HEK293 (cell line): Measurements from ENCODE around the gene KIAA1328.

ENCODE experiments used
- CTCF ChIA-PET: fragments of 350-600 bp; formaldehyde crosslinking; extraction: SDS; loops from one replicate; lab custom pipeline; 2021; ENCODE audit warnings: antibody characterized with exemption; lab: Yijun Ruan, JAX
- POLR2A ChIA-PET: fragments of 300-600 bp; formaldehyde crosslinking; extraction: SDS; loops from one replicate; lab custom pipeline; 2020; ENCODE audit warnings: antibody characterized with exemption, inconsistent platforms; lab: Yijun Ruan, JAX
- H3K27ac ChIP-seq: fragments of 200-500 bp; sonication (Bioruptor generic); 2 replicates; pipeline ENCODE4 v1.5.1; 2014; ENCODE audit warnings: low read depth, low read length, control low read depth, inconsistent platforms; ENCODE audit errors: extremely low read depth
- H3K36me3 ChIP-seq, 2 experiments: fragments of 200-500 bp in 1 of 2; sonication (Bioruptor generic) in 1 of 2; 1 replicate in 1 of 2; 2 replicates in 1 of 2; pipeline ENCODE4 v1.5.1; 2014 to 2017; ENCODE audit warnings: inconsistent platforms in 2 of 2, low read length in 2 of 2; ENCODE audit not compliant: control insufficient read depth in 2 of 2, insufficient read depth in 1 of 2
- H3K4me1 ChIP-seq: fragments of 200-500 bp; sonication (Bioruptor generic); 2 replicates; pipeline ENCODE4 v1.5.1; 2014; ENCODE audit warnings: mild to moderate bottlenecking, low read length, inconsistent platforms; ENCODE audit not compliant: control insufficient read depth, insufficient read depth
- H3K4me3 ChIP-seq: 2 replicates; pipeline ENCODE4 v1.5.1; 2011; ENCODE audit warnings: low read depth, mild to moderate bottlenecking, control low read depth, low read length, moderate library complexity
- H3K9me3 ChIP-seq: fragments of 200-500 bp; sonication (Bioruptor generic); 2 replicates; pipeline ENCODE4 v1.5.1; 2014; ENCODE audit warnings: low read depth, low read length, inconsistent platforms; ENCODE audit not compliant: control insufficient read depth, insufficient read depth
- EGR2 ChIP-seq: fragments of 450-650 bp; formaldehyde crosslinking; IDR thresholded peaks from 2 replicates; pipeline ENCODE4 v1.5.1; 2016; ENCODE audit warnings: low read depth, missing biosample characterization, missing genetic modification characterization
- ELK4 ChIP-seq: IDR thresholded peaks from 2 replicates; pipeline ENCODE4 v1.6.1; 2011; ENCODE audit warnings: mild to moderate bottlenecking, low read depth, low read length, borderline replicate concordance
- FEZF1 ChIP-seq: fragments of 450-650 bp; formaldehyde crosslinking; IDR thresholded peaks from 2 replicates; pipeline ENCODE4 v1.5.1; 2016; ENCODE audit warnings: missing biosample characterization, missing genetic modification characterization
- KLF7 ChIP-seq: fragments of 450-650 bp; formaldehyde crosslinking; IDR thresholded peaks from 2 replicates; pipeline ENCODE4 v1.5.1; 2016; ENCODE audit warnings: missing biosample characterization, missing genetic modification characterization, borderline replicate concordance
- OVOL3 ChIP-seq: fragments of 450-650 bp; formaldehyde crosslinking; IDR thresholded peaks from 2 replicates; pipeline ENCODE4 v1.5.1; 2016; ENCODE audit warnings: missing biosample characterization, missing genetic modification characterization
- SALL2 ChIP-seq: fragments of 450-650 bp; formaldehyde crosslinking; IDR thresholded peaks from 2 replicates; pipeline ENCODE4 v1.5.0; 2017; ENCODE audit warnings: missing biosample characterization, mild to moderate bottlenecking, missing genetic modification characterization, borderline replicate concordance
- SP7 ChIP-seq: fragments of 450-650 bp; formaldehyde crosslinking; IDR thresholded peaks from 2 replicates; pipeline ENCODE4 v1.5.1; 2016; ENCODE audit warnings: missing biosample characterization, missing genetic modification characterization
- YY2 ChIP-seq: fragments of 450-650 bp; formaldehyde crosslinking; IDR thresholded peaks from 2 replicates; pipeline ENCODE4 v1.5.1; 2016; ENCODE audit warnings: missing biosample characterization, missing genetic modification characterization
- ZBTB20 ChIP-seq: fragments of 450-650 bp; formaldehyde crosslinking; IDR thresholded peaks from 2 replicates; pipeline ENCODE4 v1.5.1; 2016; ENCODE audit warnings: missing biosample characterization, missing genetic modification characterization
- ZBTB8A ChIP-seq: fragments of 450-650 bp; formaldehyde crosslinking; IDR thresholded peaks from 2 replicates; pipeline ENCODE4 v1.5.1; 2016; ENCODE audit warnings: missing biosample characterization, missing genetic modification characterization
- ZFP41 ChIP-seq: fragments of 450-650 bp; formaldehyde crosslinking; IDR thresholded peaks from 2 replicates; pipeline ENCODE4 v1.5.1; 2016; ENCODE audit warnings: missing biosample characterization, missing genetic modification characterization, borderline replicate concordance
- ZNF10 ChIP-seq: fragments of 450-650 bp; formaldehyde crosslinking; IDR thresholded peaks from 2 replicates; pipeline ENCODE4 v1.5.1; 2017; ENCODE audit warnings: missing biosample characterization, missing genetic modification characterization
- ZNF132 ChIP-seq: fragments of 450-650 bp; formaldehyde crosslinking; IDR thresholded peaks from 2 replicates; pipeline ENCODE4 v1.5.1; 2017; ENCODE audit warnings: missing biosample characterization, missing genetic modification characterization, borderline replicate concordance
- ZNF169 ChIP-seq: fragments of 450-650 bp; formaldehyde crosslinking; IDR thresholded peaks from 2 replicates; pipeline ENCODE4 v1.5.1; 2016; ENCODE audit warnings: missing biosample characterization, missing genetic modification characterization
- ZNF18 ChIP-seq: fragments of 450-650 bp; formaldehyde crosslinking; IDR thresholded peaks from 2 replicates; pipeline ENCODE4 v1.5.1; 2016; ENCODE audit warnings: missing biosample characterization, missing genetic modification characterization
- ZNF184 ChIP-seq: fragments of 450-650 bp; IDR thresholded peaks from 2 replicates; pipeline ENCODE4 v1.5.1; 2018; ENCODE audit warnings: missing biosample characterization, mild to moderate bottlenecking, missing genetic modification characterization
- ZNF221 ChIP-seq: fragments of 450-650 bp; formaldehyde crosslinking; IDR thresholded peaks from 2 replicates; pipeline ENCODE4 v1.5.1; 2017; ENCODE audit warnings: missing biosample characterization, missing genetic modification characterization, borderline replicate concordance
- ZNF292 ChIP-seq: fragments of 450-650 bp; formaldehyde crosslinking; IDR thresholded peaks from 2 replicates; pipeline ENCODE4 v1.5.1; 2016; ENCODE audit warnings: low read depth, missing biosample characterization, missing genetic modification characterization, borderline replicate concordance
- ZNF366 ChIP-seq: fragments of 450-650 bp; formaldehyde crosslinking; conservative IDR thresholded peaks from 2 replicates; pipeline ENCODE4 v1.5.1; 2016; ENCODE audit warnings: missing biosample characterization, missing genetic modification characterization
- ZNF585B ChIP-seq: fragments of 450-650 bp; formaldehyde crosslinking; IDR thresholded peaks from 2 replicates; pipeline ENCODE4 v1.5.1; 2016; ENCODE audit warnings: missing biosample characterization, missing genetic modification characterization
- ZNF600 ChIP-seq: fragments of 450-650 bp; formaldehyde crosslinking; IDR thresholded peaks from 2 replicates; pipeline ENCODE4 v1.5.1; 2016; ENCODE audit warnings: missing biosample characterization, missing genetic modification characterization
- ZNF610 ChIP-seq: fragments of 450-650 bp; formaldehyde crosslinking; IDR thresholded peaks from 2 replicates; pipeline ENCODE4 v1.5.1; 2016; ENCODE audit warnings: missing biosample characterization, missing genetic modification characterization, borderline replicate concordance
- ZNF639 ChIP-seq: fragments of 450-650 bp; formaldehyde crosslinking; IDR thresholded peaks from 2 replicates; pipeline ENCODE4 v1.5.1; 2016; ENCODE audit warnings: missing biosample characterization, missing genetic modification characterization
- ZNF776 ChIP-seq: fragments of 450-650 bp; formaldehyde crosslinking; IDR thresholded peaks from 2 replicates; pipeline ENCODE4 v1.5.0; 2017; ENCODE audit warnings: missing biosample characterization, missing genetic modification characterization, borderline replicate concordance
- ZNF777 ChIP-seq: fragments of 450-650 bp; formaldehyde crosslinking; IDR thresholded peaks from 2 replicates; pipeline ENCODE4 v1.5.1; 2017; ENCODE audit warnings: missing biosample characterization, missing genetic modification characterization, borderline replicate concordance
- ZNF785 ChIP-seq: fragments of 450-650 bp; formaldehyde crosslinking; IDR thresholded peaks from 2 replicates; pipeline ENCODE4 v1.5.1; 2016; ENCODE audit warnings: missing biosample characterization, missing genetic modification characterization
- TF ChIP-seq, protein P1 (sequence below): fragments of 450-650 bp; formaldehyde crosslinking; IDR thresholded peaks from 2 replicates; pipeline ENCODE4 v1.5.1; 2016; ENCODE audit warnings: missing biosample characterization, missing genetic modification characterization

The KIAA1328 gene

GRCh38 chr18:37107748-37108522 is 279.0 kb downstream of the KIAA1328 start (continued):
- no peak for TF ChIP-seq SALL2 (tag by site-specific recombination)
- no peak for TF ChIP-seq ZNF18 (tag by site-specific recombination)
- no peak for TF ChIP-seq ZNF366 (tag by site-specific recombination)
- TF ChIP-seq ZNF585B (tag by site-specific recombination): no peak
- TF ChIP-seq ZNF600 (tag by site-specific recombination): no peak
- no peak for TF ChIP-seq FEZF1 (tag by site-specific recombination)
- TF ChIP-seq ZNF776: no peak
- no peak for TF ChIP-seq ZNF639 (tag by site-specific recombination)
- TF ChIP-seq ELK4: no peak
- TF ChIP-seq ZBTB20 (tag by site-specific recombination): no peak

- no peak overlapping the region for H3K4me3 ChIP-seq
- no peak overlapping the region for H3K27ac ChIP-seq
- TF ChIP-seq SP7 (tag by site-specific recombination): no peak
- TF ChIP-seq ZNF777 (tag by site-specific recombination): no peak
- TF ChIP-seq ZNF132 (tag by site-specific recombination): no peak
- TF ChIP-seq YY2 (tag by site-specific recombination): no peak
- TF ChIP-seq ZNF184: no peak
- no peak for TF ChIP-seq SALL2 (tag by site-specific recombination)
- no peaks in the 10 kb centered on the region for H3K36me3 ChIP-seq
- H3K4me1 ChIP-seq: no peaks in the 10 kb centered on the region
- ChIA-PET POLR2A (no interaction called here), CTCF (no interaction called here)
- H3K9me3 ChIP-seq: no peaks in the 10 kb centered on the region
These were observed 293.9 kb downstream of the KIAA1328 start for GRCh38 chr18:37122877-37123276.

GRCh38 chr18:37124516-37124915 is 295.6 kb downstream of the KIAA1328 start:
- Histone ChIP-seq H3K9me3 (no peaks in the 10 kb centered on the region), H3K4me1 (no peaks in the 10 kb centered on the region), H3K27ac (no peak overlapping the region), H3K4me3 (no peak overlapping the region), H3K36me3 (no peaks in the 10 kb centered on the region)
- ChIA-PET CTCF (no interaction called here), POLR2A (interaction anchor here (0.6 kb wide), 1 partner anchor 9 kb away, joined by 5 read pairs; no protein-coding TSS in a partner anchor)
- TF ChIP-seq ZNF292 (no peak), ZBTB8A (no peak), ZNF600 (tag by site-specific recombination) (no peak), ZNF10 (tag by site-specific recombination) (no peak), ZNF169 (tag by site-specific recombination) (no peak), KLF7 (tag by site-specific recombination) (no peak), EGR2 (tag by site-specific recombination) (no peak), ZNF221 (tag by site-specific recombination) (no peak), ZNF785 (tag by site-specific recombination) (no peak), ZNF610 (tag by site-specific recombination) (no peak), ZFP41 (tag by site-specific recombination) (no peak), OVOL3 (tag by site-specific recombination) (no peak)
- TF ChIP-seq, protein P1, sequence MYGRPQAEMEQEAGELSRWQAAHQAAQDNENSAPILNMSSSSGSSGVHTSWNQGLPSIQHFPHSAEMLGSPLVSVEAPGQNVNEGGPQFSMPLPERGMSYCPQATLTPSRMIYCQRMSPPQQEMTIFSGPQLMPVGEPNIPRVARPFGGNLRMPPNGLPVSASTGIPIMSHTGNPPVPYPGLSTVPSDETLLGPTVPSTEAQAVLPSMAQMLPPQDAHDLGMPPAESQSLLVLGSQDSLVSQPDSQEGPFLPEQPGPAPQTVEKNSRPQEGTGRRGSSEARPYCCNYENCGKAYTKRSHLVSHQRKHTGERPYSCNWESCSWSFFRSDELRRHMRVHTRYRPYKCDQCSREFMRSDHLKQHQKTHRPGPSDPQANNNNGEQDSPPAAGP (tag by site-specific recombination): no peak
